H9 (cell line): ENCODE data around the gene PARP16. TPM values are rescaled to one million over a fixed set of nuclear protein-coding genes. Genes with fewer than 3 reads are reported as not detected.

Source experiments
- DNase-seq: peaks from one replicate; pipeline ENCODE4 v3.0.0-alpha.2; 2017
- H2AFZ ChIP-seq: one replicate; pipeline ENCODE4 v1.6.1; 2013; ENCODE audit warnings: mild to moderate bottlenecking, low read length, control low read depth, moderate library complexity
- H2AK5ac ChIP-seq: 2 replicates; pipeline ENCODE4 v1.6.1; 2013; ENCODE audit warnings: low read length, control low read depth, mixed read lengths; ENCODE audit not compliant: insufficient read length
- H2BK120ac ChIP-seq: one replicate; pipeline ENCODE4 v1.6.1; 2013; ENCODE audit warnings: low read depth, mild to moderate bottlenecking, low read length, control low read depth, inconsistent platforms; ENCODE audit not compliant: poor library complexity, severe bottlenecking
- H2BK12ac ChIP-seq: 2 replicates; pipeline ENCODE4 v1.6.1; 2013; ENCODE audit warnings: low read length, control low read depth, mixed read lengths, low read depth; ENCODE audit not compliant: insufficient read length
- H2BK15ac ChIP-seq: 2 replicates; pipeline ENCODE4 v1.6.1; 2013; ENCODE audit warnings: low read depth, low read length, control low read depth
- H2BK20ac ChIP-seq: one replicate; pipeline ENCODE4 v1.6.1; 2013; ENCODE audit warnings: low read depth, mild to moderate bottlenecking, low read length, control low read depth, inconsistent platforms; ENCODE audit not compliant: poor library complexity, severe bottlenecking
- H2BK5ac ChIP-seq: 2 replicates; pipeline ENCODE4 v1.6.1; 2013; ENCODE audit warnings: low read length, control low read depth, mixed read lengths; ENCODE audit not compliant: insufficient read length
- H3K14ac ChIP-seq: 2 replicates; pipeline ENCODE4 v1.6.1; 2013; ENCODE audit warnings: low read length, control low read depth; ENCODE audit not compliant: insufficient read depth
- H3K18ac ChIP-seq: 2 replicates; pipeline ENCODE4 v1.6.1; 2013; ENCODE audit warnings: low read depth, mild to moderate bottlenecking, mixed read lengths, low read length, control low read depth; ENCODE audit not compliant: insufficient read length
- H3K23ac ChIP-seq: 2 replicates; pipeline ENCODE4 v1.6.1; 2013; ENCODE audit warnings: low read length, control low read depth, mixed read lengths, low read depth; ENCODE audit not compliant: insufficient read length
- H3K23me2 ChIP-seq: 2 replicates; pipeline ENCODE4 v1.6.1; 2013; ENCODE audit warnings: low read depth, mild to moderate bottlenecking, mixed read lengths, low read length, control low read depth; ENCODE audit not compliant: insufficient read length, poor library complexity, severe bottlenecking
- H3K27ac ChIP-seq: 2 replicates; pipeline ENCODE4 v1.5.1; 2013; ENCODE audit warnings: low read length, control low read depth, mixed read lengths, low read depth; ENCODE audit not compliant: insufficient read length
- H3K27me3 ChIP-seq: 2 replicates; pipeline ENCODE4 v1.6.1; 2013; ENCODE audit warnings: low read length, control low read depth, inconsistent platforms; ENCODE audit not compliant: insufficient read depth
- H3K4ac ChIP-seq: 2 replicates; pipeline ENCODE4 v1.6.1; 2013; ENCODE audit warnings: low read depth, mild to moderate bottlenecking, control low read depth, inconsistent platforms, low read length, moderate library complexity
- H3K4me1 ChIP-seq: 2 replicates; pipeline ENCODE4 v1.6.1; 2013; ENCODE audit warnings: low read length, control low read depth, inconsistent platforms; ENCODE audit not compliant: insufficient read depth
- H3K4me2 ChIP-seq: 2 replicates; pipeline ENCODE4 v1.6.1; 2013; ENCODE audit warnings: low read length, control low read depth, mixed read lengths; ENCODE audit not compliant: insufficient read length, insufficient read depth
- H3K56ac ChIP-seq: 2 replicates; pipeline ENCODE4 v1.6.1; 2013; ENCODE audit warnings: low read depth, mild to moderate bottlenecking, mixed read lengths, low read length, control low read depth; ENCODE audit not compliant: insufficient read length
- H3K79me1 ChIP-seq: 2 replicates; pipeline ENCODE4 v1.6.1; 2013; ENCODE audit warnings: low read depth, mild to moderate bottlenecking, moderate library complexity, low read length, control low read depth, inconsistent platforms; ENCODE audit not compliant: insufficient read depth, poor library complexity, severe bottlenecking
- H3K79me2 ChIP-seq: 2 replicates; pipeline ENCODE4 v1.6.1; 2013; ENCODE audit warnings: low read length, control low read depth, inconsistent platforms; ENCODE audit not compliant: insufficient read depth
- H3K9ac ChIP-seq: 2 replicates; pipeline ENCODE4 v1.6.1; 2013; ENCODE audit warnings: low read length, control low read depth, mixed read lengths; ENCODE audit not compliant: insufficient read length; ENCODE audit errors: extremely low read depth
- H3K9me3 ChIP-seq: one replicate; pipeline ENCODE4 v1.6.1; 2013; ENCODE audit warnings: low read depth, low read length, inconsistent platforms; ENCODE audit not compliant: control insufficient read depth
- H3T11ph ChIP-seq: one replicate; pipeline ENCODE4 v1.6.1; 2013; ENCODE audit warnings: mild to moderate bottlenecking, low read length, control low read depth, inconsistent platforms
- H4K20me1 ChIP-seq: one replicate; pipeline ENCODE4 v1.6.1; 2013; ENCODE audit not compliant: control insufficient read depth, insufficient read length, insufficient read depth
- H4K5ac ChIP-seq: 2 replicates; pipeline ENCODE4 v1.6.1; 2013; ENCODE audit warnings: low read depth, mild to moderate bottlenecking, mixed read lengths, low read length, control low read depth; ENCODE audit not compliant: insufficient read length
- H4K8ac ChIP-seq: replicated peaks from 2 replicates; pipeline ENCODE4 v1.6.1; 2013; ENCODE audit warnings: low read length, control low read depth, mixed read lengths, low read depth; ENCODE audit not compliant: insufficient read length
- H4K91ac ChIP-seq: 2 replicates; pipeline ENCODE4 v1.6.1; 2013; ENCODE audit warnings: low read depth, mild to moderate bottlenecking, moderate library complexity, mixed read lengths, low read length, control low read depth; ENCODE audit not compliant: insufficient read length
- H3K27ac Mint-ChIP-seq, 3 experiments: 2 replicates in 2 of 3; 3 replicates in 1 of 3; pipeline ENCODE4 v1.8.0; 2020 to 2021; ENCODE audit warnings: mixed read lengths in 3 of 3, mild to moderate bottlenecking in 1 of 3, moderate library complexity in 1 of 3
- H3K27me3 Mint-ChIP-seq: 2 replicates; pipeline ENCODE4 v1.8.0; 2021; ENCODE audit warnings: low read depth, mild to moderate bottlenecking, moderate library complexity, mixed read lengths
- H3K36me3 Mint-ChIP-seq, 3 experiments: 2 replicates in 2 of 3; 3 replicates in 1 of 3; pipeline ENCODE4 v1.8.0; 2020 to 2021; ENCODE audit warnings: low read depth in 3 of 3, mixed read lengths in 3 of 3; ENCODE audit not compliant: insufficient read depth in 1 of 3
- H3K4me1 Mint-ChIP-seq, 2 experiments: 2 replicates each; pipeline ENCODE4 v1.8.0; 2020; ENCODE audit warnings: mixed read lengths in 2 of 2
- H3K4me3 Mint-ChIP-seq, 2 experiments: 2 replicates in 1 of 2; 3 replicates in 1 of 2; pipeline ENCODE4 v1.8.0; 2020 to 2021; ENCODE audit warnings: mild to moderate bottlenecking in 2 of 2, mixed read lengths in 2 of 2, moderate library complexity in 1 of 2
- H3K9me3 Mint-ChIP-seq, 2 experiments: 2 replicates in 1 of 2; 3 replicates in 1 of 2; pipeline ENCODE4 v1.8.0; 2020; ENCODE audit warnings: mild to moderate bottlenecking in 2 of 2, mixed read lengths in 2 of 2, moderate library complexity in 1 of 2
- CTCF ChIP-seq: fragments of 200-600 bp; sonication (generic); conservative IDR thresholded peaks from 3 replicates; pipeline ENCODE4 v1.8.0; 2021; ENCODE audit warnings: antibody characterized with exemption, mild to moderate bottlenecking
- WGBS: extraction: QIAGEN DNeasy Blood & Tissue Kit; methylation state at CpG from one replicate; pipeline ENCODE4 v1.1.7; 2013; ENCODE audit warnings: missing lambda C conversion rate, low lambda C conversion rate, mixed read lengths; ENCODE audit not compliant: insufficient read length; ENCODE audit errors: extremely low coverage; 5-methylcytosine and 5-hydroxymethylcytosine counted together
- total RNA-seq: library from RNA; stranded (reverse); gene quantifications from 2 replicates; pipeline ENCODE4 v1.2.1, GENCODE V29; 2021

The PARP16 gene
- total RNA-seq, 1 experiment from 2014 or later: 3.9 TPM

DNA sequence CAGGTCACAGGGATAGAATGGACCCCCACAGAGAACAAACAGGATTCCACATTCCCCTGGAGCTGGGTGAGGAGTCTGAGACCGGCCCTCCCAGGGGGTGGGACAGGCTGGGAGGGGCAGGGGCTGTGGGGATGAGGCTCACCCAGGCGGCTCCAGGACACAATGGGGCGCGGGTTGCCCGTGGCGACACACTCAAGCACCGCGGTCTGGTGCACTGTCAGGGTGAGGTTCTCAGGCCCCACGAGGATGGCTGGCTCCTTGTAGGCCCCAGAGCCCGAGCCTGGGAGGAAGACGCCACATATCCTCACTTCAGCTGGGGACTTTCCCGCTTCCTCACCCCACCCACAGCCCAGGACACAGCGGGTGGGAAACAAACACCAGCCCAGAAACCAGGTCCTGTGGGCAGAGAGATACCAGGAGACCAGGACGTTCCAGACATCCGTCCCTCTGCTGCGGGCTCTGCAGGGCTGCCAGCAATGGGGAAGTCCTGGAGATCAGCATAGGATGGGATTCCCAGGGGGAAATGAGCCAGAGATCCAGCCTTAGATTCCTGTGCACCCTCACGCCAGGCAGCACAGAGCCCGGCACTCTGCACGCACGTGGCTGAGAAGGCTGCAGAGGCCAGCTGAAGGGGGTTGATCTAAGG is 48.0 kb upstream of the PARP16 start:
- no peak overlapping the region for H3K27ac ChIP-seq
- no peak overlapping the region for H3K18ac ChIP-seq
- H3K23me2 ChIP-seq: no peaks in the 10 kb centered on the region
- no peak overlapping the region for H4K91ac ChIP-seq
- H3K27ac Mint-ChIP-seq: peak overlapping the region in 2 of 3 experiments; percentile 63 to 80; a peak in 1 of 7 replicates
- no peak overlapping the region for H2BK12ac ChIP-seq
- no peak overlapping the region for H2BK20ac ChIP-seq
- H3K9me3 ChIP-seq: no peaks in the 10 kb centered on the region
- no peaks in the 10 kb centered on the region; the same call in 1 of the 2 replicates for H3K79me2 ChIP-seq
- H3K4ac ChIP-seq: no peak overlapping the region
- no peak overlapping the region for H3K56ac ChIP-seq
- H2AK5ac ChIP-seq: no peak overlapping the region
- H3K4me1 Mint-ChIP-seq: peaks cover 55 to 60% of the 10 kb centered on the region in 2 experiments
- no peaks in the 10 kb centered on the region for H3K9me3 Mint-ChIP-seq
- H3K79me1 ChIP-seq: no peaks in the 10 kb centered on the region
- H3K27me3 Mint-ChIP-seq: no peaks in the 10 kb centered on the region; the same call in 1 of the 2 replicates
- no peak overlapping the region for H2BK120ac ChIP-seq
- no peak overlapping the region for H3K14ac ChIP-seq
- no peak for TF ChIP-seq CTCF
- H3K23ac ChIP-seq: no peak overlapping the region
- no peak overlapping the region for H4K8ac ChIP-seq
- no peak overlapping the region for H3K4me2 ChIP-seq
- no CpG with 5 or more reads among the region's 20 CpGs for WGBS
- no peak overlapping the region for H2BK15ac ChIP-seq
- H3T11ph ChIP-seq: no peak overlapping the region
- H3K27me3 ChIP-seq: no peaks in the 10 kb centered on the region
- no peak for DNase-seq
- H2AFZ ChIP-seq: no peak overlapping the region
- H3K36me3 Mint-ChIP-seq: peaks cover 15 to 18% (median 16%) of the 10 kb centered on the region in 3 experiments; a peak in 5 of 7 replicates
- H2BK5ac ChIP-seq: no peak overlapping the region
- no peaks in the 10 kb centered on the region for H4K20me1 ChIP-seq
- no peak overlapping the region for H4K5ac ChIP-seq
- no peak overlapping the region for H3K4me3 Mint-ChIP-seq
- H3K4me1 ChIP-seq: peaks cover 10% of the 10 kb centered on the region; the same call in 1 of the 2 replicates
- H3K9ac ChIP-seq: no peak overlapping the region
